HL-60/S4 treated with retinoic acid at 250 ng/mL for 4 days and 3 days (cell line): ENCODE data around the gene MRPL41.
"Not testable (repeated sequence)": the region's sequence is repeated elsewhere in the genome, so short reads cannot be mapped to it uniquely, and the experiment has no call there.

ENCODE experiments used
- in situ Hi-C: fragments of 300-500 bp; cut with MboI; formaldehyde crosslinking; loops from 2 replicates; pipeline ENCODE4 v1.7.0; 2022; ENCODE audit warnings: low sequenced_read_pairs

MRPL41 gene

GRCh38 chr9:137550958-137551263, 768 bp upstream of the MRPL41 start:
- in situ Hi-C loops, result not testable (repeated sequence)

GRCh38 chr9:137552022-137552768, 516 bp downstream of the MRPL41 start:
- in situ Hi-C loops, result no loop called here

DNA sequence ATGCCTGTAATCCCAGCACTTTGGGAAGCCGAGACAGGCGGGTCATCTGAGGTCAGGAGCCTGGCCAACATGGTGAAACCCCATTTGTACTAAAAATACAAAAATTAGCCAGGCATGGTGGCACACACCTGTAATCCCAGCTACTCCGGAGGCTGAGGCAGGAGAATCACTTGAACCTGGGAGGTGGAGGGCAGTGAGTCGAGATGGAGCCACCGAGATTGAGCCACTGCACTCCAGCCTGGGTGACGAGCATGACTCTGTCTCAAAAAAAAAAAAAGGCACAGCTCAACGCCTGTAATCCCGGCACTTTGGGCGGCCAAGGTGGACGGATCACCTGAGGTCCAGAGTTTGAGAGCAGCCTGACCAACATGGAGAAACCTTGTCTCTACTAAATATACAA, 2.0 kb downstream of the MRPL41 start:
- in situ Hi-C loops, result not testable (repeated sequence)

DNA sequence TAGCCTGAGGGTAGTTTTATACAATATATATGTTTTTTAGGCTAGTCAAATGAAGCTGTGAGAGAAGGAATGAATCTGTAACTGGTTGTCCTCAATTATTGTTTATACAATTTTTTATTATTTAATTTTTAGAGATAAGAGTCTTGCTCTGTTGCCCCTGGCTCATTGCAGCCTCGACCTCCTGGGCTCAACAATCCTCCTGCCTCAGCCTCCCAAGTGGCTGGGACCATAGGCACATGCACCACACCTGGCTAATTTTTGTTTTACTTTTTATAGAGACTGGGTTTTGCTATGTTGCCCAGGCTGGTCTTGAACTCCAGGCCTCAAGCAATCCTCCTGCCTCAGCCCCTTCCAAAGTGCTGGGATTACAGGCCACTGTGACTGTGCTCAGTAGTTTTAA, 2.7 kb downstream of the MRPL41 start:
- in situ Hi-C loops, result no loop called here

DNA sequence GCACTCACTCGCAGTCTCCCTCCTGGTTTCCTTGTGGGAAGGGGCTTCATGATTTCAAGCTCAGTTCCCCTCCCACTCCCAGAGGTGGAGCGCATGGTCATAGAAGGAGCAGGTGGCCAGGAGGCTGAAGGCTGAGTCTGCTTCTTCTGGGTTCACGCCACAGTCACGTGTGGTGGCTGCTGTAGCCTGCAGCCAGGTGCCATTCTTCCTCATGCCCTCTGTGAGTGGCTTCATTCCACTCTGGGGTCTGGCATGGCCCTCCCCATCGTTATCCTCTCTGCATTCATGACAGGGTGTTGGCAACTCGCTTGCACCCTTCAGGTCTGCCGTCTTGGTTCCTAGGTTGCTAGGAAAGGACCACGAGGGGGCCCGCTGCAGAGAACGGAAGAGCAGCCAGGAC, 3.5 kb downstream of the MRPL41 start:
- in situ Hi-C loops, result no loop called here

DNA sequence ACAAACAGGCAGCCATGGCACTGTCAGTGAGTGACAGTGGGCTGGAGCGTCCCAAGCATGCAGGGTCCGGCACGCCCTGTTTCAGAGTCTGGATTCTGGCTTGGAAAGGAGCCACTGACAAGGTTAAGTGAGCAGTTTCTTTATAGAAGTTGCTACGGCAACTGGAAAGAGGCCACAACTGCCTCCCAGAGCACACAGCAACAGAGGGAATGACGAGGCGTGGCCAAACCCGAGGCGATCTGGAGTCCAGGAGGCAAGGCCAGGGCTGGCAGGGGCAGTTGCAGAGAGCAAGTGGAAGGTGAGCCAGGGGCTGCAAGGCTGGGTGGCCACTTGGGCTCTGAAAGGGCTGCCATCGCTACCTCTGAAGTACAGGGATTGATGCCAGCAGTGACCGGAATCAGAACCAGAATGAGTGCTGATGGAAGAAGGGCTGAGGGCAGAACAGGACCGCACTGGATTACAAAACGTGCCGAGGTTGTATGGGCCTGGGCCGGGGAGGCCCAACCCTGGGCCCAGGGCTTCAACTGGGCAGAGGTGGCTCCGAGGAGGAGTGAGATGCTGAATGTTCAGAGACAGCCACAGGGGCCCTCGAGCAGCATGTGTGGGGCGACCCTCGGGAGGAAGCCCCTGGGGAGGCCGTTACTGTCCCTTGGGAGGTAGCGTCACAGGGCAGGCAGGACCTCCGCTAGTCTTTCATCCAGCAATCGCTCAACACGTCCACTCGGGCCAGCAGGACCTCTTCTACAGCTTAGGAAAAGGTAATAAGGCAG, 4.6 kb downstream of the MRPL41 start:
- in situ Hi-C loops, result no loop called here

- in situ Hi-C loops, result no loop called here
Measured at GRCh38 chr9:137558127-137558526, 6.4 kb downstream of the MRPL41 start.

DNA sequence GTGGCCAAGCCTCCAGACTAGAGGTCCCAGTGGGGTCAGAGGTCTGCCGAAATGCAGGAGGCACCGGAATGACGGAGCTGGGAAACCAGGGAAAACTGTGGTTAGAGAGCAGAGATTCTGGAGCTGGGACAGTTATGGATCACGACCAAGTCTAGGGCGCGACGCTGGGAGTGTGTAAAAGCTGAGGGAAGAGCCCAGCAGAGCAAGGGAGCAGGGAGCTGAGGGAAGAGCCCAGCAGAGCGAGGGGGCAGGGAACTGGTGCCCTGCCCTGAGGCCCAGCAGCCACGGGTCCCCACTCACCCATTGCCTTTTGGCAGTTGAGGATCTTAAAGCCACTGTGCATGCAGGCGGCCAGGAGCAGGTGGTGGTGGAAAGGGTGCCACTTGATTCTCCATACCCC, 12.5 kb downstream of the MRPL41 start:
- in situ Hi-C loops, result no loop called here

DNA sequence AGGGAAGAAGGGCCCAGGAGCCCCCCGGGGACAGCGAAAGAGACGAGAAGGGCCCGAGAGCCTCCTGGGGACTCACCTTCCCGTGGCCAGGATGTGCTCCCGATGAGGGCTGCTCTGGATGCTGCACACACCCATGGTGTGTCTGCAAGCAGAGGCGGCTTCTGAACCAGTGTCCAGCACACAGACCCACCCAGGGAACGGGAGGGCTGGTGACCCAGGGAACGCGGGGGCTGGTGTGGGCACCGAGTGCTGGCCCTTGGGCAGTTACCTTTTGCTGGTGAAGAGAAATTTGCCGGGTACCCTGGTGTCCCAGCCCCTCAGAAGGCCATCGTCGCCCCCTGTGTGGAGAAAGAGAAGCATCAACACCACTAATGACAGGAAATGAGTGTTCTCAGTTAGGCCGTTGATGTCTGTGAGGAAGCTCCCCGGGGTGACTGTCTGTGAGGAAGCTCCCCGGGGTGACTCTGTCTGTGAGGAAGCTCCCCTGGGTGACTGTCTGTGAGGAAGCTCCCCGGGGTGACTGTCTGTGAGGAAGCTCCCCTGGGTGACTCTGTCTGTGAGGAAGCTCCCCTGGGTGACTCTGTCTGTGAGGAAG, 13.2 kb downstream of the MRPL41 start:
- in situ Hi-C loops, result no loop called here

- in situ Hi-C loops, result not testable (repeated sequence)
Measured at GRCh38 chr9:137568445-137568844, 16.8 kb downstream of the MRPL41 start.

GRCh38 chr9:137569609-137570203, 18.0 kb downstream of the MRPL41 start:
- in situ Hi-C loops, result no loop called here

GRCh38 chr9:137570566-137570965, 18.9 kb downstream of the MRPL41 start:
- in situ Hi-C loops, result no loop called here

GRCh38 chr9:137574192-137574591, 22.5 kb downstream of the MRPL41 start:
- in situ Hi-C loops, result no loop called here

- in situ Hi-C loops, result no loop called here
Measured at GRCh38 chr9:137575364-137575715, 23.7 kb downstream of the MRPL41 start.

GRCh38 chr9:137575716-137576411, 24.2 kb downstream of the MRPL41 start:
- in situ Hi-C loops, result no loop called here

DNA sequence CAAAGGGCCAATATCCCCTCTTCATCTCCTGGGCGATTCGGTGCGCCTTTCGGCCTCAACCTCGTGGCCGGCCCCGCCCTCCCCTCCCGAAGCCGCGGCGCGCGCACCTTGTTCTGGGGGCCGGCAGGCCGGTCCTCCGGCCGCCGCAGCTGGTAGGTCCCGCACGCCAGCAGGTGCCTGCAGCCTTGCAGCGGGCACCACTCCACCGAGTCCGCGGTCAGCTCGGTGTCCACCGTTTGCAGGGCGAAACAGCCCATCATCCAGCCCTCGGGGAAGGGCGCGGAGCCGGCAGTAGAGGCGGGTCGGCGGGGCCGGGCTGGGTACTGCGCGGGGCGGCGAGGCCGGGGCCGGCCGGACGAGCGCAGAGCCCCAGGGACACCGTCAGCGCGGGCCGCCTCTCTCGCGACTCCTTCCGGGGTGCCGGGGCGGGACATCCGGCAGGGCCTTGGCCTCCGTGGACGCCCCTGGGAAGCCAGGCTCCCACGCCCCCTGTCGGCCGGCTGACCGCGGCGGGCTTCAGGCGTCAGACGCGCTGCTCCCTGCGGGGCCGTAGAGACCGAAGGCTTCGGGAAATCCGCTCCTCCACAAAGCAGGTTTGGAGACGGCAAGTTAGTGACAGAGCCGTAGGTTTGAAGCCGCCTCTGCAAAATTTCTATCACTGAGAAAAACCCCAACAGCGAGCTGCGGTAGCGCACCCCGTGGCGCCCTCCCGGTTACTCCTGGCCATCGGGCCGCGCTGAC, 27.0 kb downstream of the MRPL41 start, which contains the start of gene DPH7:
Gene DPH7, minus strand, starts transcription at position 408 of the 741 bp plus-strand sequence. Its CDS starts 148 bp downstream, at position 260.
- in situ Hi-C loops, result no loop called here

- in situ Hi-C loops, result no loop called here
Measured at GRCh38 chr9:137579259-137579604, 27.6 kb downstream of the MRPL41 start.

DNA sequence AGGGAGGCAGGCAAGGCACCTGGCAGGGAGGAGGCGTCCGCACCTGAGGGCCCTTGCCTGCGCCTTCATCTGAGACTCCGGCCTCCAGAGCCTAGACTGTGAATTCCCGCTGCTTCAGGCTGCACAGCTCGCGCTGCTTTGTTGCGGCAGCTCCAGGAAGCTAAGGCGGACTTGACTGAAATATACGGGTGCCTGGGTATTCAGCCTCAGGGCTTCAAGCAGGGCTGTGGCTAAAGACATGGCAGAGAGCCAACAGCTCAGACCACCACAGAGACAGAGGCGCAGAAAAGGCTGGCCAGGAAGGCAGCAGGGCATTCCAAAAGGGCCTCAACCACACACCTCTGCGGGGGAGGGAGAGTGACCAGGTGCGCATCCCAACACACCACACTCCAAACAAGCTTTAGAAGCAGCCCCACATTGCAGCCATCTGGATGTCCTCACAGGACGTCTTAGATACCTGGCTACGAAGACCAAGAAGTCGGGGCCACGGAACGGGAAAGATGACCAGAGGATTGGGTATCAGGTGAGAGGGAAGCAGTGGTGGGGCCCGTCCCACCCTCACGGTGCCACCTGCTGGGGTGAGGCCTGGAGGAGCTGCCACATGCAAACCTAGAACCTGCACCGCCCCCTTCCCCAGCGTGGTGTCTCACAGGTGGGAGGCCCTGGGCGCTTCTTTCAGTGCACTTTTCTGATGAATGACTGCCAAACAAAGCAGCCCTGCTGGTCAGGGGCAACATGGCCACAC, 28.7 kb downstream of the MRPL41 start:
- in situ Hi-C loops, result no loop called here

GRCh38 chr9:137580954-137581322, 29.3 kb downstream of the MRPL41 start:
- in situ Hi-C loops, result no loop called here
